Pancreas (tissue), 10 donors: ENCODE results near the gene KRT38. TPM values are rescaled to one million over a fixed set of nuclear protein-coding genes. Genes with fewer than 3 reads are reported as not detected.
"Not testable (repeated sequence)": the region's sequence is repeated elsewhere in the genome, so short reads cannot be mapped to it uniquely, and the experiment has no call there.

Source experiments
- ATAC-seq, 4 donors: fragments of 200-7000 bp; cut with Tn5 transposase; one replicate each; pipeline versions ENCODE4 v1.8.0 to v1.9.1; 2020; ENCODE audit warnings: mild to moderate bottlenecking in 4 of 4, moderate library complexity in 4 of 4
- DNase-seq, 6 donors: peaks; one replicate each; pipeline ENCODE4 v3.0.0-alpha.2; 2020
- FAIRE-seq: peaks from 2 replicates; lab custom pipeline; 2012; peaks lifted over from hg19 to GRCh38; lab: Jason Lieb, UNC
- H3K27ac ChIP-seq, 4 donors: fragments of 200-600 bp; sonication (generic); 1 replicate in 3 of 4; 2 replicates in 1 of 4; pipeline versions ENCODE4 v1.5.0 to v1.8.0; 2020
- H3K27me3 ChIP-seq, 4 donors: fragments of 200-600 bp; one replicate each; pipeline ENCODE4 v1.8.0; 2021
- H3K36me3 ChIP-seq, 3 donors: fragments of 200-600 bp; sonication (generic) in 1 of 3; one replicate each; pipeline versions ENCODE4 v1.5.0 to v1.8.0; 2020 to 2021
- H3K4me1 ChIP-seq, 3 donors: fragments of 200-600 bp; one replicate each; pipeline ENCODE4 v1.8.0; 2021
- H3K4me3 ChIP-seq, 4 donors: fragments of 200-600 bp; sonication (generic) in 2 of 4; one replicate each; pipeline versions ENCODE4 v1.5.0 to v1.8.0; 2020 to 2021
- H3K9me3 ChIP-seq, 4 donors: fragments of 200-600 bp; one replicate each; pipeline ENCODE4 v1.8.0; 2021
- CTCF ChIP-seq, 4 donors: fragments of 200-600 bp; sonication (generic) in 3 of 4; IDR thresholded peaks; one replicate each; pipeline versions ENCODE4 v1.5.0 to v1.8.0; 2021; ENCODE audit warnings: antibody characterized with exemption in 4 of 4
- WGBS, 2 donors: extraction: QIAGEN DNeasy Blood & Tissue Kit; methylation state at CpG; one replicate each; pipeline ENCODE4 v1.1.7; 2013; 5-methylcytosine and 5-hydroxymethylcytosine counted together
- intact Hi-C, 3 donors: fragments of 100-400 bp; cut with DNase I; formaldehyde crosslinking; loops; one replicate each; pipeline versions ENCODE4 v1.11.1 to v1.14.2; 2022
- polyA plus RNA-seq, 2 donors: library from polyadenylated mRNA; stranded (reverse); fragments of 200-250 nt; gene quantifications; one replicate each; pipeline ENCODE4 v1.2.3, GENCODE V29; 2013
- total RNA-seq, 6 donors: library from RNA; stranded (reverse); fragmentation: NEBNext Ultra II Directional in 4 of 6; extraction: Animal tissue kit (Norgen Biotek cat#: 25700) in 4 of 6; gene quantifications; one replicate each; pipeline versions ENCODE4 v1.2.1 to v1.2.4, GENCODE V29; 2021 to 2023
- donor health status: healthy with polysubstance abuse.
- donor health status: DM: no; HTN: no; CAD: no; lungs with moderate emphysema.
- donor health status: DM: no; HTN: no; CAD: no.
- donor health status: control.
- donor health status: control.
- donor health status: Bipolar disorder and iron deficiency.
- donor health status: DM: yes; HTN: yes; CAD: no.
- donor health status: DM: no; HTN: no; CAD: no.
- donor health status: DM: no; HTN: no; CAD: no.
- donor health status: DM: yes; HTN: yes; CAD: no.

Gene KRT38
- total and polyA plus RNA-seq, 8 donors: not detected

- no peaks in the 10 kb centered on the region for H3K27me3 ChIP-seq
- DNase-seq: no peak
- ATAC-seq: no peak
- intact Hi-C loops: no loop called here
- H3K36me3 ChIP-seq: no peaks in the 10 kb centered on the region
- no peak for FAIRE-seq
- no peaks in the 10 kb centered on the region for H3K4me1 ChIP-seq
- TF ChIP-seq CTCF (IDR thresholded peaks at IDR 0.05): no peak
- H3K9me3 ChIP-seq: no peaks in the 10 kb centered on the region
- no peak overlapping the region for H3K27ac ChIP-seq
- WGBS, 2 donors: 38 to 42% methylated on average over 4 of the region's 4 CpGs
- no peak overlapping the region for H3K4me3 ChIP-seq
These were observed 7.2 kb downstream of the KRT38 start for GRCh38 chr17:41433586-41433985.

- H3K36me3 ChIP-seq, DNase-seq, H3K4me3 ChIP-seq, FAIRE-seq, H3K27me3 ChIP-seq, H3K4me1 ChIP-seq, H3K9me3 ChIP-seq, intact Hi-C loops, H3K27ac ChIP-seq, ATAC-seq: not testable (repeated sequence)
- 61 to 63% methylated on average over 9 of the region's 9 CpGs for WGBS, 2 donors
These were observed 10.4 kb downstream of the KRT38 start for GRCh38 chr17:41430376-41430775.

- no peak overlapping the region for H3K4me3 ChIP-seq
- H3K27ac ChIP-seq: no peak overlapping the region
- ATAC-seq: no peak
- H3K36me3 ChIP-seq: no peaks in the 10 kb centered on the region
- no peak for FAIRE-seq
- WGBS, 2 donors: 63 to 77% methylated on average over 7 of the region's 7 CpGs
- intact Hi-C loops: no loop called here
- peaks cover 0 to 5% (median 0%) of the 10 kb centered on the region in 4 donors for H3K27me3 ChIP-seq
- TF ChIP-seq CTCF (IDR thresholded peaks at IDR 0.05): no peak
- DNase-seq: no peak
- H3K4me1 ChIP-seq: no peaks in the 10 kb centered on the region
- H3K9me3 ChIP-seq: no peaks in the 10 kb centered on the region
These were observed 11.1 kb downstream of the KRT38 start for GRCh38 chr17:41429667-41430066.

GRCh38 chr17:41428591-41429291 is 12.0 kb downstream of the KRT38 start:
- WGBS, 2 donors: 52 to 62% methylated on average over 4 of the region's 4 CpGs
- ATAC-seq: no peak
- intact Hi-C loops: no loop called here
- TF ChIP-seq CTCF (IDR thresholded peaks at IDR 0.05): no peak
- Histone ChIP-seq H3K36me3 (no peaks in the 10 kb centered on the region), H3K9me3 (no peaks in the 10 kb centered on the region), H3K4me3 (no peak overlapping the region), H3K4me1 (no peaks in the 10 kb centered on the region), H3K27ac (no peak overlapping the region), H3K27me3 (peaks cover 0 to 5% (median 0%) of the 10 kb centered on the region in 4 donors)
- DNase-seq: no peak
- FAIRE-seq: no peak

GRCh38 chr17:41424111-41424635 is 16.6 kb downstream of the KRT38 start, which contains the start of gene KRT37:
TSS of gene KRT37 (minus strand) at chr17:41424585. CDS start at chr17:41424523, 62 bp downstream.
- no peak for TF ChIP-seq CTCF (IDR thresholded peaks at IDR 0.05)
- Histone ChIP-seq H3K27ac (no peak within 1 kb of the TSS), H3K4me1 (no peaks in the 10 kb centered on the region), H3K9me3 (no peaks in the 10 kb centered on the region), H3K27me3 (peaks cover 0 to 5% (median 0%) of the 10 kb centered on the region in 4 donors), H3K4me3 (no peak within 1 kb of the TSS), H3K36me3 (no peaks in the 10 kb centered on the region)
- intact Hi-C loops: no loop called here
- DNase-seq (no peak), ATAC-seq (no peak), FAIRE-seq (no peak)
- WGBS, 2 donors: 71 to 82% methylated on average over 12 to 13 of the region's 13 CpGs

GRCh38 chr17:41422586-41422985 is 18.2 kb downstream of the KRT38 start:
- H3K36me3 ChIP-seq, H3K27ac ChIP-seq, DNase-seq, H3K4me1 ChIP-seq, intact Hi-C loops, H3K4me3 ChIP-seq, H3K27me3 ChIP-seq, H3K9me3 ChIP-seq, ATAC-seq, FAIRE-seq: not testable (repeated sequence)
- WGBS, 2 donors: 73 to 78% methylated on average over 11 of the region's 11 CpGs
